B cell (primary cell): Measurements from ENCODE around the gene NGEF.

ENCODE experiments used
- EZH2 ChIP-seq: IDR thresholded peaks from 2 replicates; pipeline ENCODE4 v1.6.1; 2012; ENCODE audit warnings: borderline replicate concordance, low read depth, mild to moderate bottlenecking, moderate library complexity, low read length; ENCODE audit not compliant: insufficient read depth, poor library complexity, severe bottlenecking
- TF ChIP-seq, protein P1 (sequence below): fragments of 200-600 bp; IDR thresholded peaks from one replicate; pipeline ENCODE4 v1.8.0; 2022; ENCODE audit warnings: antibody characterized with exemption, mild to moderate bottlenecking

DNA sequence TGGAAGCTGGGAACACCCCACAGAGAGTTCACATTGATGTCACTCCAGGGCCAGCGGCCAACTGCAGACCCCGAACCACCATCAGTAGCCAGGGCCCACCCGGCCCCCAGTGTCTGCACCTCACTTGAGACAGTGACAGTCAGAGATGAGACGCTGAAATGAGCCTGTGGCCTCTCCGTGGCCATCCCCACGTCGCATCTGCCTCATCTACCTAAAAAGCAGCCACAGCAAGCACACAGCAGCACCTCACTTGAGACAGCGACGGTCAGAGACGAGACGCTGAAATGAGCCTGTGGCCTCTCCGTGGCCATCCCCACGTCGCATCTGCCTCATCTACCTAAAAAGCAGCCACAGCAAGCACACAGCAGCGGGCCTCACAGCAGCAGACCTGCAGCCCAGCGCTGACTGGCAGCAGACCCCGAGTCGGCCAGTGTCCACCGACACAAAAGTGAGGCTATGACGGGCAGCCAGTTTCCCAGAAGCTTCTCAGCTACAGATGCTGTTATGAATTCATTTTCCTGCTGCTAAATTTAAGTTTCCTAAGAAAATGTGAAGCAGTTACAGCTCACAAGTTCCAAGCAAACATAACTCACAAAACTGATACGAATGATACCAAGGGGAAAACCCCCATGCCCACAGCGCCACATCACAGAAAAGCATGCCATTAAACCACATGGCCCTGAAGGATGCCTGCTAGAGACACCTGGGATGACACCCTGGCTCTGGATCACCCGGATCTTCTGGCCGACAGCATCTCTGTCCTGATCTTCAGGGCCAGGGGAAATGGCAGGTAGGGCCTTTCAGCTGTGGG, 115.3 kb downstream of the NGEF start:
- TF ChIP-seq, protein P1, sequence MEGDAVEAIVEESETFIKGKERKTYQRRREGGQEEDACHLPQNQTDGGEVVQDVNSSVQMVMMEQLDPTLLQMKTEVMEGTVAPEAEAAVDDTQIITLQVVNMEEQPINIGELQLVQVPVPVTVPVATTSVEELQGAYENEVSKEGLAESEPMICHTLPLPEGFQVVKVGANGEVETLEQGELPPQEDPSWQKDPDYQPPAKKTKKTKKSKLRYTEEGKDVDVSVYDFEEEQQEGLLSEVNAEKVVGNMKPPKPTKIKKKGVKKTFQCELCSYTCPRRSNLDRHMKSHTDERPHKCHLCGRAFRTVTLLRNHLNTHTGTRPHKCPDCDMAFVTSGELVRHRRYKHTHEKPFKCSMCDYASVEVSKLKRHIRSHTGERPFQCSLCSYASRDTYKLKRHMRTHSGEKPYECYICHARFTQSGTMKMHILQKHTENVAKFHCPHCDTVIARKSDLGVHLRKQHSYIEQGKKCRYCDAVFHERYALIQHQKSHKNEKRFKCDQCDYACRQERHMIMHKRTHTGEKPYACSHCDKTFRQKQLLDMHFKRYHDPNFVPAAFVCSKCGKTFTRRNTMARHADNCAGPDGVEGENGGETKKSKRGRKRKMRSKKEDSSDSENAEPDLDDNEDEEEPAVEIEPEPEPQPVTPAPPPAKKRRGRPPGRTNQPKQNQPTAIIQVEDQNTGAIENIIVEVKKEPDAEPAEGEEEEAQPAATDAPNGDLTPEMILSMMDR: no peak
- no peak for TF ChIP-seq EZH2
